OCI-LY7 (cell line): ENCODE measurements around the gene TC2N.

Experiments used
- CTCF ChIP-seq: fragments of 200-600 bp; sonication (generic); conservative IDR thresholded peaks from 2 replicates; pipeline ENCODE4 v1.5.1; 2014; ENCODE audit warnings: mild to moderate bottlenecking, antibody characterized with exemption, low read length, moderate library complexity, mixed read lengths
- EZH2phosphoT487 ChIP-seq: fragments of 200-600 bp; sonication (generic); IDR thresholded peaks from 2 replicates; pipeline ENCODE4 v1.6.1; 2018; ENCODE audit warnings: low read depth, borderline replicate concordance, mild to moderate bottlenecking, mixed run types, antibody characterized with exemption, low read length, moderate library complexity, mixed read lengths

DNA sequence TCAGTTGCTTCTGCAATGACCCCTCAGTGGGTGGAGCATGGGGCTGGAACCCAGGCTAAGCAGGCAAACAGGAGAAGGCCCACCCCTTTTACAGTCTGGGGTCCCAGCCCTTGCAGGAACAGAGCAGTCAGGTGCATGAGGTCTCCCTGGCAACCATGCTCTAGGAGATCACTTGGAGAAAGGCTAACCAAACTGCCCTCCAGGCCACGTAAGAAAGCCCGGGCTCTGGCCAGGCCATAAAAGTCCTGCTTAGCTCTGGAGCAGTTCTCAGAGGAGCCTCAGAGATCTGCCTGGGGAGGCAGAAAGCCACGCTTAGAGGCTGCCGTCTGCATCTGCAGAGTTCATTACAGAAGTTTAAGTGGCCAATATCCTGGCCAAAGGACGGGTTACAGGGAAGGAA, 15.0 kb upstream of the TC2N start:
- TF ChIP-seq CTCF (no peak), EZH2phosphoT487 (no peak)
